ENCODE measurements around the gene CELF2.

- TF ChIP-seq MYC (IDR thresholded peaks at IDR 0.05; ENCODE audit: low read depth, low read length): no peak
- TF ChIP-seq CTCF (IDR thresholded peaks at IDR 0.05; ENCODE audit: low read depth, low read length): no peak
- no peak for TF ChIP-seq POLR2A (IDR thresholded peaks at IDR 0.05; ENCODE audit: extremely low read depth, insufficient read length)
Measured at GRCh38 chr10:10993785-10994184, 23.9 kb upstream of the CELF2 start.

Data from NB4 (cell line).